Endothelial cell of umbilical vein (primary cell): ENCODE data around the gene TBCE. TPM values are rescaled to one million over a fixed set of nuclear protein-coding genes. Genes with fewer than 3 reads are reported as not detected.

Experiments used
- BruUV-seq: library from RNA; stranded (reverse); fragments of 400-500 nt; replicated peaks from 2 replicates; lab custom pipeline; 2021; lab: Mats Ljungman, UMichigan
- CTCF ChIA-PET: fragments of 300-600, 350-600 bp; sonication (Branson Sonifier 250); formaldehyde crosslinking; loops from one replicate; lab custom pipeline; 2021; ENCODE audit warnings: antibody characterized with exemption, inconsistent platforms; lab: Charles Lee
- POLR2A ChIA-PET: fragments of 300-600, 350-600 bp; sonication (Branson Sonifier 250); formaldehyde crosslinking; loops from one replicate; lab custom pipeline; 2021; ENCODE audit warnings: antibody characterized with exemption, inconsistent platforms; lab: Charles Lee
- DNase-seq: peaks from one replicate; pipeline ENCODE4 v3.0.0-alpha.2; 2011; ENCODE audit warnings: low read depth, low spot score
- FAIRE-seq: peaks from 2 replicates; lab custom pipeline; 2011; peaks lifted over from hg19 to GRCh38; lab: Jason Lieb, UNC
- H2AFZ ChIP-seq: 2 replicates; pipeline ENCODE4 v1.6.0; 2012; ENCODE audit warnings: low read depth, low read length, control low read depth, inconsistent platforms
- H3K27ac ChIP-seq: 2 replicates; pipeline ENCODE4 v1.5.1; 2011; ENCODE audit warnings: low read depth, mild to moderate bottlenecking, control low read depth, low read length, moderate library complexity; ENCODE audit not compliant: insufficient read depth
- H3K27me3 ChIP-seq, 2 experiments: 2 replicates each; pipeline versions ENCODE4 v1.6.0 to v1.6.1; 2011; ENCODE audit warnings: low read length in 2 of 2, mixed read lengths in 1 of 2; ENCODE audit not compliant: control insufficient read depth in 2 of 2, insufficient read depth in 2 of 2
- H3K36me3 ChIP-seq, 2 experiments: 2 replicates in 1 of 2; 3 replicates in 1 of 2; pipeline ENCODE4 v1.5.1; 2011; ENCODE audit warnings: low read length in 2 of 2, mild to moderate bottlenecking in 1 of 2, moderate library complexity in 1 of 2; ENCODE audit not compliant: control insufficient read depth in 2 of 2, insufficient read depth in 2 of 2; ENCODE audit errors: extremely low read depth in 1 of 2
- H3K4me1 ChIP-seq: 3 replicates; pipeline ENCODE4 v1.5.1; 2011; ENCODE audit warnings: mild to moderate bottlenecking, low read length; ENCODE audit not compliant: control insufficient read depth, insufficient read depth; ENCODE audit errors: extremely low read depth
- H3K4me2 ChIP-seq: 2 replicates; pipeline ENCODE4 v1.6.1; 2011; ENCODE audit warnings: low read length, control low read depth, mixed read lengths; ENCODE audit not compliant: insufficient read depth
- H3K4me3 ChIP-seq, 3 experiments: fragments of 200-600 bp in 1 of 3; sonication (generic), shearing (Covaris generic) in 1 of 3; replicated peaks in 1 of 3; 2 replicates each; pipeline ENCODE4 v1.5.1; 2011 to 2016; ENCODE audit warnings: control low read depth in 3 of 3, low read length in 3 of 3, mild to moderate bottlenecking in 2 of 3, inconsistent platforms in 1 of 3, low read depth in 1 of 3, moderate library complexity in 1 of 3; ENCODE audit not compliant: insufficient read depth in 1 of 3
- H3K79me2 ChIP-seq: 2 replicates; pipeline ENCODE4 v1.6.0; 2012; ENCODE audit warnings: low read length, inconsistent platforms; ENCODE audit not compliant: control insufficient read depth, insufficient read depth
- H3K9ac ChIP-seq: replicated peaks from 2 replicates; pipeline ENCODE3; 2011; ENCODE audit warnings: low read length, control low read depth; ENCODE audit not compliant: insufficient read depth; ENCODE audit errors: extremely low read depth
- H3K9me1 ChIP-seq: replicated peaks from 3 replicates; pipeline ENCODE4 v1.6.0; 2011; ENCODE audit warnings: mild to moderate bottlenecking, low read length; ENCODE audit not compliant: control insufficient read depth, insufficient read depth; ENCODE audit errors: extremely low read depth
- H3K9me3 ChIP-seq: replicated peaks from 2 replicates; pipeline ENCODE4 v1.5.1; 2012; ENCODE audit warnings: low read length, inconsistent platforms; ENCODE audit not compliant: control insufficient read depth, insufficient read depth
- H4K20me1 ChIP-seq: replicated peaks from 2 replicates; pipeline ENCODE3; 2011; ENCODE audit warnings: mild to moderate bottlenecking, low read length; ENCODE audit not compliant: control insufficient read depth, insufficient read depth; ENCODE audit errors: extremely low read depth
- EZH2 ChIP-seq: IDR thresholded peaks from 2 replicates; pipeline ENCODE4 v1.6.1; 2012; ENCODE audit warnings: borderline replicate concordance, low read depth, mild to moderate bottlenecking, moderate library complexity, low read length, inconsistent platforms; ENCODE audit not compliant: severe bottlenecking
- FOS ChIP-seq: IDR thresholded peaks from 2 replicates; pipeline ENCODE4 v1.6.1; 2011; ENCODE audit warnings: mild to moderate bottlenecking, low read length, moderate library complexity, borderline replicate concordance; ENCODE audit not compliant: insufficient read depth
- GATA2 ChIP-seq: IDR thresholded peaks from 2 replicates; pipeline ENCODE4 v1.7.0; 2011; ENCODE audit warnings: low read depth, mild to moderate bottlenecking, moderate library complexity, mixed read lengths, low read length; ENCODE audit not compliant: insufficient read length, insufficient read depth
- JUN ChIP-seq: IDR thresholded peaks from 2 replicates; pipeline ENCODE4 v1.6.1; 2011; ENCODE audit warnings: borderline replicate concordance, low read depth; ENCODE audit not compliant: insufficient read length, insufficient read depth
- MYC ChIP-seq: IDR thresholded peaks from one replicate; pipeline ENCODE4 v1.6.1; 2011; ENCODE audit warnings: mild to moderate bottlenecking, low read depth, low read length
- POLR2A ChIP-seq: IDR thresholded peaks from 2 replicates; pipeline ENCODE4 v1.6.1; 2012; ENCODE audit warnings: low read depth, mild to moderate bottlenecking, control low read depth, low read length
- POLR2AphosphoS5 ChIP-seq: IDR thresholded peaks from 2 replicates; pipeline ENCODE4 v1.6.1; 2012; ENCODE audit warnings: low read depth, mild to moderate bottlenecking, control low read depth, low read length, moderate library complexity; ENCODE audit not compliant: insufficient read depth
- dilution Hi-C: fragments of 300-500 bp; cut with MboI; formaldehyde crosslinking; loops from one replicate; pipeline ENCODE4 v1.15.0; 2019; ENCODE audit warnings: low sequenced_read_pairs; ENCODE audit not compliant: extremely low pct_ligation_motif_present
- intact Hi-C: fragments of 100-400 bp; cut with micrococcal nuclease; formaldehyde crosslinking; loops from one replicate; pipeline ENCODE4 v1.10.0; 2022
- polyA plus RNA-seq, 4 experiments: library from polyadenylated mRNA; depleted of rRNA in 3 of 4; stranded (reverse) in 3 of 4; unstranded in 1 of 4; fragments of >200 nt; gene quantifications; 2 replicates each; pipeline versions ENCODE4 v1.2.1 to v1.2.3, GENCODE V29; 2011 to 2012; ENCODE audit warnings: missing spikeins in 1 of 4
- total RNA-seq: library from RNA; stranded (reverse); gene quantifications from 2 replicates; pipeline ENCODE4 v1.2.3, GENCODE V29; 2021
- TF ChIP-seq, protein P1 (sequence below), 2 donors: IDR thresholded peaks; 1 replicate in 1 of 2; 2 replicates in 1 of 2; pipeline ENCODE4 v1.5.1; 2011; ENCODE audit warnings: low read length in 2 of 2, mild to moderate bottlenecking in 2 of 2, moderate library complexity in 2 of 2, control low read depth in 1 of 2, inconsistent platforms in 1 of 2, low read depth in 1 of 2; ENCODE audit not compliant: insufficient read depth in 1 of 2; ENCODE audit errors: extremely low read depth in 1 of 2
- TF ChIP-seq, protein P2 (sequence below): IDR thresholded peaks from 2 replicates; pipeline ENCODE4 v1.6.1; 2011; ENCODE audit not compliant: insufficient read depth, insufficient read length

TBCE gene
- total and polyA plus RNA-seq, 2 donors (not counting 3 experiments of a cell fraction or from before 2014, with no cell fraction given) = 13.7 to 32.6 TPM

DNA sequence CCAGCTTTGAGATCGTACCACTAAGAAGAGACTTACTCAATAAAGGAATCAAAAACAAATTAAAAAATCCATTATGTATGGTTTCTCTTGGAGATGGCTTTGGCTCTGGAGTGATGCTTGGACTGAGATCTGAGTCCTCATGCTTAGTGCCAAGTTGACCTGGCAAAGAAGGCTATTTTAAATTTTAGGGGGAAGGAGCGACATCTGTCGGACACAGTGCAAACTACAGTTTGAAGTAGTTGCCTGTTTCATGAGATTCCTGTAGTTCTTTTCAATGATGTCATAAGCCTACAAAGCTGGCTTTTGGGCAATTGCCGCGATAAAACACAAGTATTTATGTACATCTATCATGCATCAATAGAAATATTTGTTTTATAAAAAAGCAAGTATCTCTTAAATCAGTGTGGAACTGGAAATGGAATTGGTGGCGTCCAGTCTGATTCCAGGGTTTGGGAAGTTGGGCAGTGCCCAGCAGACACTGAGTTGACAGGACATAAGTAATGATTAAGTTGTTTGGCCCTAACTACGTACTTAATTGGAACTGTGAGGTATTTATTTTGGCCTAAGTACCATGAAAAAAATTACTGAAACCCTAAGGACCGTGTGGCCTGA is 50.0 kb downstream of the TBCE start:
- no peaks in the 10 kb centered on the region for H3K4me1 ChIP-seq
- peak; percentile 78 for FAIRE-seq
- H3K9me3 ChIP-seq = no peaks in the 10 kb centered on the region
- ChIA-PET POLR2A (no interaction called here), CTCF (interaction anchor here (0.6 to 3.7 kb wide), 50 partner anchors 9 to 939 kb away, joined by 3 to 107 read pairs (median 4); partner anchors contain the start of genes ARID4B, GGPS1, RBM34 and TBCE)
- H3K9me1 ChIP-seq = no peaks in the 10 kb centered on the region
- H4K20me1 ChIP-seq = no peaks in the 10 kb centered on the region
- TF ChIP-seq MYC = no peak
- TF ChIP-seq, protein P1, sequence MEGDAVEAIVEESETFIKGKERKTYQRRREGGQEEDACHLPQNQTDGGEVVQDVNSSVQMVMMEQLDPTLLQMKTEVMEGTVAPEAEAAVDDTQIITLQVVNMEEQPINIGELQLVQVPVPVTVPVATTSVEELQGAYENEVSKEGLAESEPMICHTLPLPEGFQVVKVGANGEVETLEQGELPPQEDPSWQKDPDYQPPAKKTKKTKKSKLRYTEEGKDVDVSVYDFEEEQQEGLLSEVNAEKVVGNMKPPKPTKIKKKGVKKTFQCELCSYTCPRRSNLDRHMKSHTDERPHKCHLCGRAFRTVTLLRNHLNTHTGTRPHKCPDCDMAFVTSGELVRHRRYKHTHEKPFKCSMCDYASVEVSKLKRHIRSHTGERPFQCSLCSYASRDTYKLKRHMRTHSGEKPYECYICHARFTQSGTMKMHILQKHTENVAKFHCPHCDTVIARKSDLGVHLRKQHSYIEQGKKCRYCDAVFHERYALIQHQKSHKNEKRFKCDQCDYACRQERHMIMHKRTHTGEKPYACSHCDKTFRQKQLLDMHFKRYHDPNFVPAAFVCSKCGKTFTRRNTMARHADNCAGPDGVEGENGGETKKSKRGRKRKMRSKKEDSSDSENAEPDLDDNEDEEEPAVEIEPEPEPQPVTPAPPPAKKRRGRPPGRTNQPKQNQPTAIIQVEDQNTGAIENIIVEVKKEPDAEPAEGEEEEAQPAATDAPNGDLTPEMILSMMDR (IDR thresholded peaks at IDR 0.05; ENCODE audit: extremely low read depth in 1 of 2, insufficient read depth in 1 of 2, low read depth in 1 of 2, low read length in 2 of 2) = peak; percentile 76 to 80
- H3K4me2 ChIP-seq = no peak overlapping the region
- DNase-seq = peak; percentile 87
- H3K36me3 ChIP-seq = no peaks in the 10 kb centered on the region
- no peaks in the 10 kb centered on the region for H3K79me2 ChIP-seq
- no peaks in the 10 kb centered on the region for H3K27me3 ChIP-seq
- no peak overlapping the region for H3K9ac ChIP-seq
- H2AFZ ChIP-seq = no peak overlapping the region
- H3K4me3 ChIP-seq = no peak overlapping the region
- no peak overlapping the region for H3K27ac ChIP-seq
- dilution Hi-C loops = no loop called here
- BruUV-seq = no TSS peak
- intact Hi-C loops = loop anchor here (1.0 to 2.0 kb wide), 4 partner anchors 164 to 322 kb away; no protein-coding TSS in a partner anchor

DNA sequence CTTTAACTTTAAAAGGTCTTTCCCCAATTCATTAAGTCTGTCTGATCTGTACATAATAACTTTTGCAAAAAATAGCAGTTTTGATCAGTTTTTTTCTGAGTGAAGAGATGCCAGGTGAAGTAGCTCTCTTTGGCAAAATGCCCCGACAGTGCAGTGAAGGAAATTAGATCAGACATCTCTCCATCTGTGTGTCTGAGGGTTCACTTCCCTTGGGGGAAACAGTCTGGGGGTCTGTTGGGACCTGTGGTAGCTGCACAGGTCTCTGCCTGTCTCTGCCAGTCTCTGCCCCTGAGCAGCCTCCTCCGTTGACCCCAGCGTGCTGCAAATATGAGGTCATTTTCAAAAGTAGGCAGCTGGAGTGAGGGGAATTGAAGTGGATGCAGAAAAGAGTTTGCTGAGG is 54.5 kb downstream of the TBCE start:
- Histone ChIP-seq H3K79me2 (no peaks in the 10 kb centered on the region), H3K36me3 (no peaks in the 10 kb centered on the region), H3K9me1 (no peaks in the 10 kb centered on the region), H3K27me3 (no peaks in the 10 kb centered on the region), H3K9ac (no peak overlapping the region), H4K20me1 (no peaks in the 10 kb centered on the region), H3K4me3 (no peak overlapping the region), H3K4me1 (no peaks in the 10 kb centered on the region), H3K9me3 (no peaks in the 10 kb centered on the region), H3K27ac (no peak overlapping the region), H3K4me2 (no peak overlapping the region), H2AFZ (no peak overlapping the region)
- POLR2A ChIA-PET = no interaction called here
- DNase-seq (no peak), FAIRE-seq (no peak)
- BruUV-seq = no TSS peak
- TF ChIP-seq JUN (no peak), POLR2AphosphoS5 (no peak), EZH2 (no peak), POLR2A (no peak), FOS (no peak), MYC (no peak), GATA2 (no peak)
- TF ChIP-seq, protein P2, sequence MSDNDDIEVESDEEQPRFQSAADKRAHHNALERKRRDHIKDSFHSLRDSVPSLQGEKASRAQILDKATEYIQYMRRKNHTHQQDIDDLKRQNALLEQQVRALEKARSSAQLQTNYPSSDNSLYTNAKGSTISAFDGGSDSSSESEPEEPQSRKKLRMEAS = no peak
- TF ChIP-seq, protein P1 (IDR thresholded peaks at IDR 0.05; ENCODE audit: extremely low read depth in 1 of 2, insufficient read depth in 1 of 2, low read depth in 1 of 2, low read length in 2 of 2) = no peak
- CTCF ChIA-PET = no interaction called here
- intact Hi-C loops = no loop called here
- dilution Hi-C loops = no loop called here
